Transverse colon (tissue), 3 donors: Measurements from ENCODE around the gene DGKZ.

ENCODE experiments used
- POLR2A ChIP-seq: fragments of 450-650 bp; IDR thresholded peaks from one replicate; pipeline ENCODE4 v1.6.1; 2016; ENCODE audit warnings: antibody characterized with exemption, mild to moderate bottlenecking, moderate library complexity
- TF ChIP-seq, protein P1 (sequence below), 5 experiments: fragments of 200-600 bp in 3 of 5; fragments of 450-650 bp in 2 of 5; sonication (generic) in 3 of 5; IDR thresholded peaks; 1 replicate in 2 of 5; 2 replicates in 3 of 5; pipeline ENCODE4 v1.5.1; 2016 to 2017; ENCODE audit warnings: antibody characterized with exemption in 5 of 5, inconsistent platforms in 3 of 5, mild to moderate bottlenecking in 2 of 5, moderate library complexity in 1 of 5

DNA sequence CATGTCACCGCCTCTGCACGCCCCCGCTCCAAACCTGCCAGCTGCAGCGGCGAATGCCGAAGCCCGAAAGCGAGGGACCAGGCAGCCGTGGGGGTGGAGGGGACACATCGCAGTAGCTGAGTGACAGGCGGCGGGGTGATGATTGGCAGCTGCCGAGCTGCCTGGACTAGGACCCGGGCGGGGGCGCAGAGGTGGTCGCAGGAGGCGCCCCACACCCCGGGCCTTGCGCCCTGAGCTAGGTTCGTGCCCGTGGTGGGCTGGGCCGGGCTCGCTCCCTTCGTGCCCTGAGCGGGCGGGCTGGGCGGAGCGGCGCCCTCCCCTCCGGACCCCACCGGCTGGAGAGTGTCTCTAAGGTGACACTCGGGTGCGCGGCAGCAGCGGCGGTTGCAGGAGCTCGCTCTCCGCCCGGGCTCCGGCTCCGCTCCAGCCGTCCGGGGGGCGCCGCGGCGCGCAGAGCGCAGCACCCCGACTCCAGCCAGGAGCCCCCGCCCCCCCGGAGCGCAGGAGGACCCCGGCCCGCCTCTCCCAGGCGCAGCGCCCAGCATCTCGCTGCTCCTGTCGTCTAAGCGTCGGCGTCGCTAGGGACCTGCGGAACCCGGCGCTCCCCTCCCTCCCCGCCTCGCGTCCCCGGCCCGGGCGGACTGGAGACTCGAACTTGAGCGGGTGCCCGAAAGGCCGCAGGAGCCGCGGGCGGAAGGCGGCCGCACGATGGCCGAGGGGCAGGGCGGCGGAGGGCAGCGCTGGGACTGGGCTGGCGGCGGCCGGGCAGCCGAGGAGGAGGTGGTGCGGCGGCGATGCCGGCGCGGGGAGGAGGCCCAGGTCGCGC is 14.5 kb upstream of the DGKZ start:
- TF ChIP-seq, protein P1, sequence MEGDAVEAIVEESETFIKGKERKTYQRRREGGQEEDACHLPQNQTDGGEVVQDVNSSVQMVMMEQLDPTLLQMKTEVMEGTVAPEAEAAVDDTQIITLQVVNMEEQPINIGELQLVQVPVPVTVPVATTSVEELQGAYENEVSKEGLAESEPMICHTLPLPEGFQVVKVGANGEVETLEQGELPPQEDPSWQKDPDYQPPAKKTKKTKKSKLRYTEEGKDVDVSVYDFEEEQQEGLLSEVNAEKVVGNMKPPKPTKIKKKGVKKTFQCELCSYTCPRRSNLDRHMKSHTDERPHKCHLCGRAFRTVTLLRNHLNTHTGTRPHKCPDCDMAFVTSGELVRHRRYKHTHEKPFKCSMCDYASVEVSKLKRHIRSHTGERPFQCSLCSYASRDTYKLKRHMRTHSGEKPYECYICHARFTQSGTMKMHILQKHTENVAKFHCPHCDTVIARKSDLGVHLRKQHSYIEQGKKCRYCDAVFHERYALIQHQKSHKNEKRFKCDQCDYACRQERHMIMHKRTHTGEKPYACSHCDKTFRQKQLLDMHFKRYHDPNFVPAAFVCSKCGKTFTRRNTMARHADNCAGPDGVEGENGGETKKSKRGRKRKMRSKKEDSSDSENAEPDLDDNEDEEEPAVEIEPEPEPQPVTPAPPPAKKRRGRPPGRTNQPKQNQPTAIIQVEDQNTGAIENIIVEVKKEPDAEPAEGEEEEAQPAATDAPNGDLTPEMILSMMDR (IDR thresholded peaks at IDR 0.05): no peak
- no peak for TF ChIP-seq POLR2A
